ENCODE results near the gene CLCNKB. TPM values are rescaled to one million over a fixed set of nuclear protein-coding genes. Genes with fewer than 3 reads are reported as not detected.
A peak's percentile ranks its signal among the peaks of the same experiment; 100 is the strongest.

CLCNKB gene
- total RNA-seq, 1 donor from 2014 or later = 1.6 TPM

- H3K36me3 Mint-ChIP-seq = no peaks in the 10 kb centered on the region
- no peaks in the 10 kb centered on the region for H3K27me3 Mint-ChIP-seq
- no peak overlapping the region for H3K4me3 Mint-ChIP-seq
- no peak overlapping the region for H3K27ac Mint-ChIP-seq
- TF ChIP-seq CTCF (conservative IDR thresholded peaks at IDR 0.05) = no peak
- no peaks in the 10 kb centered on the region for H3K4me1 Mint-ChIP-seq (ENCODE audit: unreplicated experiment)
- H3K9me3 Mint-ChIP-seq = no peaks in the 10 kb centered on the region
- DNase-seq (ENCODE audit: extremely low spot score, unreplicated experiment) = no peak
Observed at GRCh38 chr1:16007671-16008341, 35.8 kb upstream of the CLCNKB start.

- H3K27ac Mint-ChIP-seq = no peak overlapping the region
- no peak overlapping the region for H3K4me3 Mint-ChIP-seq
- H3K4me1 Mint-ChIP-seq (ENCODE audit: unreplicated experiment) = no peaks in the 10 kb centered on the region
- H3K27me3 Mint-ChIP-seq = no peaks in the 10 kb centered on the region
- peak; percentile 99 for TF ChIP-seq CTCF (conservative IDR thresholded peaks at IDR 0.05)
- peak; percentile 90 for DNase-seq (ENCODE audit: extremely low spot score, unreplicated experiment)
- H3K9me3 Mint-ChIP-seq = no peaks in the 10 kb centered on the region
- no peaks in the 10 kb centered on the region for H3K36me3 Mint-ChIP-seq
Observed at GRCh38 chr1:16009030-16009460, 34.5 kb upstream of the CLCNKB start.

- TF ChIP-seq CTCF (conservative IDR thresholded peaks at IDR 0.05) = no peak
- no peak for DNase-seq (ENCODE audit: extremely low spot score, unreplicated experiment)
- no peak overlapping the region for H3K4me3 Mint-ChIP-seq
- peaks cover 5% of the 10 kb centered on the region for H3K4me1 Mint-ChIP-seq (ENCODE audit: unreplicated experiment)
- H3K27ac Mint-ChIP-seq = no peak overlapping the region
- H3K36me3 Mint-ChIP-seq = no peaks in the 10 kb centered on the region
- no peaks in the 10 kb centered on the region for H3K27me3 Mint-ChIP-seq
- H3K9me3 Mint-ChIP-seq = no peaks in the 10 kb centered on the region
Observed at GRCh38 chr1:16009678-16010077, 33.9 kb upstream of the CLCNKB start.

GRCh38 chr1:16010837-16011236 is 32.7 kb upstream of the CLCNKB start:
- H3K4me3 Mint-ChIP-seq = no peak overlapping the region
- H3K9me3 Mint-ChIP-seq = no peaks in the 10 kb centered on the region
- TF ChIP-seq CTCF (conservative IDR thresholded peaks at IDR 0.05) = no peak
- no peak for DNase-seq (ENCODE audit: extremely low spot score, unreplicated experiment)
- H3K4me1 Mint-ChIP-seq (ENCODE audit: unreplicated experiment) = peaks cover 11% of the 10 kb centered on the region
- peak overlapping the region; percentile 26 for H3K27ac Mint-ChIP-seq
- H3K27me3 Mint-ChIP-seq = no peaks in the 10 kb centered on the region
- H3K36me3 Mint-ChIP-seq = no peaks in the 10 kb centered on the region

- no peak for TF ChIP-seq CTCF (conservative IDR thresholded peaks at IDR 0.05)
- H3K27ac Mint-ChIP-seq = no peak overlapping the region
Observed at GRCh38 chr1:16011936-16012589, 31.5 kb upstream of the CLCNKB start.

More at GRCh38 chr1:16011936-16012589, 31.5 kb upstream of the CLCNKB start:
- Mint-ChIP-seq H3K27me3 (no peaks in the 10 kb centered on the region), H3K36me3 (no peaks in the 10 kb centered on the region), H3K4me3 (no peak overlapping the region), H3K9me3 (no peaks in the 10 kb centered on the region), H3K4me1 (ENCODE audit: unreplicated experiment) (peaks cover 11% of the 10 kb centered on the region)
- no peak for DNase-seq (ENCODE audit: extremely low spot score, unreplicated experiment)
